Gastrocnemius medialis (tissue), 4 donors: ENCODE data around the gene ADARB2.
"Not testable (repeated sequence)": the region's sequence is repeated elsewhere in the genome, so short reads cannot be mapped to it uniquely, and the experiment has no call there.

Experiments
- POLR2A ChIP-seq, 2 donors: fragments of 450-650 bp; IDR thresholded peaks; one replicate each; pipeline ENCODE4 v1.6.1; 2017; ENCODE audit warnings: antibody characterized with exemption in 2 of 2, mild to moderate bottlenecking in 2 of 2, moderate library complexity in 2 of 2
- TF ChIP-seq, protein P1 (sequence below), 5 experiments: fragments of 450-650 bp in 3 of 5; fragments of 200-600 bp in 2 of 5; sonication (generic) in 2 of 5; IDR thresholded peaks in 4 of 5; conservative IDR thresholded peaks in 1 of 5; 1 replicate in 4 of 5; 2 replicates in 1 of 5; pipeline ENCODE4 v1.5.1; 2016 to 2019; ENCODE audit warnings: antibody characterized with exemption in 5 of 5, mild to moderate bottlenecking in 3 of 5, moderate library complexity in 3 of 5

DNA sequence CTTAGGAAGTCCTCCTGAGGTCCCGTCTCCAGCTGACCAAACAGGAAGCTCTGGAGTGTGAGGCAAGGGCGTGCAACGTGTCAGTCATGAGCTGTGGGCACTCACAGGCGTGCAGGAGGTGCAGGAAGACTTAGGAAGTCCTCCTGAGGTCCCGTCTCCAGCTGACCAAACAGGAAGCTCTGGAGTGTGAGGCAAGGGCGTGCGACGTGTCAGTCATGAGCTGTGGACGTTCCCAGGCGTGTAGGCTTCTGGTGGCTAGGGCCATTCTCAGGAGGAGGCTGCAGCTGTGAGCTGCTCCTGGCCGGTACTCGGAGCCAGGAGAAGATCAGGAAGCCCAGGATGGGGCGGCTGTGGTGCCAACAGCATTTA lies 489.1 kb downstream of the ADARB2 start:
- TF ChIP-seq, protein P1, sequence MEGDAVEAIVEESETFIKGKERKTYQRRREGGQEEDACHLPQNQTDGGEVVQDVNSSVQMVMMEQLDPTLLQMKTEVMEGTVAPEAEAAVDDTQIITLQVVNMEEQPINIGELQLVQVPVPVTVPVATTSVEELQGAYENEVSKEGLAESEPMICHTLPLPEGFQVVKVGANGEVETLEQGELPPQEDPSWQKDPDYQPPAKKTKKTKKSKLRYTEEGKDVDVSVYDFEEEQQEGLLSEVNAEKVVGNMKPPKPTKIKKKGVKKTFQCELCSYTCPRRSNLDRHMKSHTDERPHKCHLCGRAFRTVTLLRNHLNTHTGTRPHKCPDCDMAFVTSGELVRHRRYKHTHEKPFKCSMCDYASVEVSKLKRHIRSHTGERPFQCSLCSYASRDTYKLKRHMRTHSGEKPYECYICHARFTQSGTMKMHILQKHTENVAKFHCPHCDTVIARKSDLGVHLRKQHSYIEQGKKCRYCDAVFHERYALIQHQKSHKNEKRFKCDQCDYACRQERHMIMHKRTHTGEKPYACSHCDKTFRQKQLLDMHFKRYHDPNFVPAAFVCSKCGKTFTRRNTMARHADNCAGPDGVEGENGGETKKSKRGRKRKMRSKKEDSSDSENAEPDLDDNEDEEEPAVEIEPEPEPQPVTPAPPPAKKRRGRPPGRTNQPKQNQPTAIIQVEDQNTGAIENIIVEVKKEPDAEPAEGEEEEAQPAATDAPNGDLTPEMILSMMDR (IDR thresholded peaks at IDR 0.05 in 4 of 5, conservative IDR thresholded peaks at IDR 0.05 in 1 of 5): not testable (repeated sequence)
- TF ChIP-seq POLR2A (IDR thresholded peaks at IDR 0.05): not testable (repeated sequence)
